Erythroblast (primary cell): Measurements from ENCODE around the gene SOBP.

Source experiments
- DNase-seq, 2 experiments: peaks; one replicate each; lab custom pipeline; 2025; lab: John Stamatoyannopoulos, UW
- GATA1 ChIP-seq: IDR thresholded peaks from 2 replicates; pipeline ENCODE4 v1.6.1; 2011; ENCODE audit warnings: low read depth, mild to moderate bottlenecking, control low read depth, low read length, moderate library complexity
- POLR2A ChIP-seq: IDR thresholded peaks from 2 replicates; pipeline ENCODE4 v1.6.1; 2011; ENCODE audit warnings: mild to moderate bottlenecking, low read length

Gene SOBP

GRCh38 chr6:107641500-107641941, 151.6 kb downstream of the SOBP start:
- TF ChIP-seq GATA1 (no peak), POLR2A (no peak)
- DNase-seq, result no peak

GRCh38 chr6:107642095-107642860, 152.4 kb downstream of the SOBP start:
- DNase-seq, result no peak
- TF ChIP-seq GATA1 (no peak), POLR2A (no peak)

- DNase-seq, result no peak
- TF ChIP-seq GATA1 (no peak), POLR2A (no peak)
Measured at GRCh38 chr6:107642861-107643328, 153.0 kb downstream of the SOBP start.

GRCh38 chr6:107644513-107644912, 154.6 kb downstream of the SOBP start:
- DNase-seq, result no peak

GRCh38 chr6:107645740-107646139, 155.8 kb downstream of the SOBP start:
- no peak for DNase-seq
- TF ChIP-seq POLR2A (no peak), GATA1 (no peak)

More at GRCh38 chr6:107644513-107644912, 154.6 kb downstream of the SOBP start:
- TF ChIP-seq POLR2A (no peak), GATA1 (no peak)

- no peak for DNase-seq
- no peak for TF ChIP-seq POLR2A
- TF ChIP-seq GATA1, result no peak
Measured at GRCh38 chr6:107646176-107646575, 156.3 kb downstream of the SOBP start.

DNA sequence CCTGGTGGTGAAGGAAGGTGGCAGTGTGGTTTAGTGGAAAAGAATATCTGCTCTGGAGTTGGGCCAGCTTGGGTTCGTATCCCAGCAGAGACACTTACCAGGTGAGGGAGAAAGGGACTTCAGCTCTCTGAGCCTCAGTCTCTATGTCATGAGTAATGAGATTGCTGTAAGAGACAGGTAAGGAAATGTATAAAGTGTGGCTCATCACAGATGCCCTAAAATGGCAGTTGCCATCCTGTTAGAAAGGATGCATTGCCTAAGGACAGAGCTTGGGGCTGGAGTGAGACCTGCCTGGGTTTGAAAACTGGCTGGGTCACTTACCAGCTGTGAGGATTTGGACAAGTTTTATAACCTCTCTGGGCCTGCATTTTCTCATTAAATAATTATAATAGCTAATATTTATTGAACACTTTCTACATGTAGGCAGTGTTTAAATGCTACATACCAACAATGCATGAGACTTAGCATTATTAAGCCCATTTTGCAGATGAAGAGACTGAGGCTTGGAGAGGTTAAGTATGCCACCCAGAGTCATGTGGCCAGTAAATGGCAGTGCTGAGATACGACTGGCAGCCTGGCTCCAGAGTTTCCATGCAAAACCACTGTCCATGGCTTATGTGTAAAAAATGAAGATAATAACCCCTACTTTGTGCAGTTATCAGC, 157.0 kb downstream of the SOBP start:
- no peak for DNase-seq
- no peak for TF ChIP-seq GATA1
- no peak for TF ChIP-seq POLR2A

DNA sequence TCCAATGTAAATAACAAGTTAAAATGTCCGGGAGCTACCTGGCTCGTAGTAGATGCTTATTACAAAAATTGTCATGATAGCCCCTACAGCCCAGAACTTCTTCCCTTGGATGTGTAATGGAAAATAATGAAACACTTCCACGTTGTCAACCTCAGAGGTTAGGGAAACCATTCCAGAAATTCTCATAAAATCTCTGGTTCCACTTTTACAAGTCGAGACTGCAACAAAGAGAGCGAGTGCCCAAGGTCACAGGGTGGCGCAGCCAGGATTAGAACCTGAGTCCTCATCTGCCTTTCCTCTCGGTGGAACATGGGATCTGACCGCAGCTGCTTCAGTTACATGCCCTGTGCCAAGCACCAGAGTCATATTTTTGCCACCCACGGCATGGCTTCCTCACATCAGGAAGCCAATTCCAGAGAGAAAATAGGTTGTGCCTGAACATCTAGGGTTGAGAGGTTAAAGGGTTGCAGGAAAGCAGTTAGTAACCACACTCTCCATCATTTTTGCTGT, 157.6 kb downstream of the SOBP start:
- TF ChIP-seq POLR2A (no peak), GATA1 (no peak)
- no peak for DNase-seq

DNA sequence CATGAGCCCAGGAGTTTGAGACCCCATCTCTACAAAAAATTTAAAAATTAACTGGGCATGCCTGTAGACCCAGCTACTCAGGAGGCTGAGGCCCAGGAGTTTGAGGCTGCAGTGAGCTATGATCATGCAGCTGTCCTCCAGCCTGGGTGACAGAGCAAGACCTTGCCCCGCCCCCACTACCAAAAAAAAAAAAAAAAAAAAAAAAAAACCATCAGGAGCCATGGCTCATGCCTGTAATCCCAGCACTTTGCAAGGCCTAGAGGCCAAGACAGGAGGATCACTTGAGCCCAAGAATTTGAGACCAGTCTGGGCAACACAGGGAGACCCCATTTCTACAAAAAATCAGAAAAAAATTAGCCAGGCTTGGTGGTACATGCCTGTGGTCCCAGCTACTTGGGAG, 159.1 kb downstream of the SOBP start:
- no peak for TF ChIP-seq POLR2A
- TF ChIP-seq GATA1, result no peak

DNA sequence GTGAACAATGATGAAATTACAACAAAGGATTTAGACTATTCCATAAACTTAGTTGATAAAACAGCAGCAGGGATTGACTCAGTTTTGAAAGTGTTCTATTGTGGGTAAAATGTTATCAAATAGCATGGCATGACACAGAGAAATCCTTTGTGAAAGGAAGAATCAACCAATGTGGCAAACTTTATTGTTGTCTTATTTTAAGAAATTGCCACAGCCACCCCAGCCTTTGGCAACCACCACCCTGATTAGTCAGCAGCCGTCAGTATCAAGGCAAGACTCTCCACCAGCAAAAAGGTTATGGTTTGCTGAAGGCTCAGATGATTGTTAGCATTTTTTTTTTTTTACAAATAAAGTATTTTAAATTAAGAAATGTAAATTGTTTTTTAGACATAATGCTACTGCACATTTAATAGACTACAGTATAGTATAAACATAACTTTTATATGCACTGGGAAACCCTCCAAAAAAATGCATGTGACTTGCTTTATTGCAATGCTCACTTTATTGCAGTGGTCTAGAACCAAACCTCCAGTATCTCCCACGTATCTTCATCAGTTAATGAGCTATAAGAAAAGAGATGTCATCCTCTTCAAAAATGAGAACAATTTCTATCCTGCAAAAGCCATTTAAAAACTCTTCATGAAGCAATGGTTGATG, 162.7 kb downstream of the SOBP start:
- TF ChIP-seq GATA1 (no peak), POLR2A (no peak)
- DNase-seq, result no peak

More for the DNA sequence above, 159.1 kb downstream of the SOBP start:
- DNase-seq, result no peak

- peak in 1 of 2 experiments; percentile 51 for DNase-seq
- TF ChIP-seq GATA1 (no peak), POLR2A (no peak)
Measured at GRCh38 chr6:107653183-107653580, 163.3 kb downstream of the SOBP start.

DNA sequence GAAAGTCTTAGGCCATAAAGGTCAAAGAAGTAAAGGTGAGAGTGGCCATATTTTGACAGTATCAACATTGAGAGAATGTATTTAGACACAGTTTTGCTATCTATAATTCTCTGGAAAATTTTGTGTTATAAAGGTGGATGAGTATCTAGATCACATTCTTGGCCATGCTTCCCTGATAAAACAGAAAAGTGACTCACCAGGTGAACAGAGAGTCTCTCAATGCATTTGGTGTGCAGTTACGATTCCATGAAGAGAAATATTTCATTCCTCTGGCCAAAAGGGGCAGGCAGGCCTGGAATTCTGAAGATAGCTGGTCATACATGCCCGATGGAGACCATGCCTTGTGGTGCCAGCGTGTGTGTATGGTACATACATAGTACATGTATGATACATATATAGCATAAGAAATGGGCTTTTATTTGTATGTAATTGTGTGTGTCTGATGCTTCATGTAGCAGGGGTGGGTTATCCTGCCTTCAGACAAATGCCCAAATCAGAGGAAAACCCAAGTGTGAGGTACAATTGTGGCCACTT, 164.0 kb downstream of the SOBP start:
- no peak for DNase-seq
- TF ChIP-seq POLR2A (no peak), GATA1 (no peak)

DNA sequence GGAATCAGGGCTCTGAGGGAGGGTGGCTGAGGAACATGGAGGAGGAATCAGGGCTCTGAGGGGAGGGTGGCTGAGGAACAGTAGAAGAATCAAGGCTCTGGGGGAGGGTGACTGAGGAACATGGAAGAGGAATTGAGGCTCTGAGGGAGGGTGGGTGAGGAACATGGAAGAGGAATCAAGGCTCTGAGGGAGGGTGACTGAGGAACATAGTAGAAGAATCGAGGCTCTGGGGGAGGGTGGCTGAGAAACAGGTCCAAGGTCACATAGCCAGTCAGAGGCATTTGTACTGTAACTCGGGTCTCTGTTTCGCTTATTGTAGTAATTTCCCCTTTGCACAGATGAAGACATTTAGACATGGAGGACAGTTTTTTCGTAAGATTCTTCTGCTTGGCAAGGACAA, 164.8 kb downstream of the SOBP start:
- no peak for DNase-seq
- TF ChIP-seq POLR2A (no peak), GATA1 (no peak)
